Measurements from ENCODE around the gene ARID5A. TPM values are rescaled to one million over a fixed set of nuclear protein-coding genes. Genes with fewer than 3 reads are reported as not detected.
A peak's percentile ranks its signal among the peaks of the same experiment; 100 is the strongest.

ARID5A gene
- total and polyA plus RNA-seq, 2 of the 13 experiments (the other 11 are each of a cell fraction or from before 2014, with no cell fraction given), result 6.0 to 9.5 TPM

DNA sequence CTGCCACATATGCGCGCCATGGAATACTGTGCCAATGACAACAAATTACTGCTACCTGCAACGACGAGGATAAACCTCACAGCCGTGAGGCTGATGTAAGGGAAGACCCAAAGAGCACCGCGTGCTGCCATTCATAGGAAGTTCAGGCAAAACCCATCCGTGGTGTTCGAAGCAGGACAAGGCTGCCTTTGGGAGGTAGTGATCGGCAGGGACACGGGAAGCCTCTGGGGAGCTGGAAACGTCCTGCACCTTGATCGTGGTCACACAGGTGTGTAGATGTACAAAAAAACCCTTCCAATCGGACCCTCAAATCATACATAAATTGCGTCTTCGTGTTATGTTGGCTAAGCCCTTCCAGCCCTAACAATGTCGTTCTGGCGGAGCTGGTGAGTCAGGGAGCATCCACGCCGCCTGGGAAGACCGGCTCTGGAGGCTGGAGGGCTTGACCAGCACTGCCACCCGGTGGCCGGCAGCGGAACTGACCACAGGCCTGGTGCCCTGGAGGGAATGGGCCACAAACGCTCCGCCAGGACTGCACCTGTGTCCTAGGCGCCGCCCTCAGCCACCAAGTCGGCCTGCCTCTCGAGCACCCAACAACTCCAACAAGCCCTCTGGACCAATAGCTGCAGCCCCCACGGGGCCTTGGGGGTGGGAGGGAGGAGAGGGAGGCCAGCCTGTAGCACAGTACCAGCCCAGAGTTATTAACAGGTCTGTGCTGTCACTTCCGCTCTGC is 27.3 kb upstream of the ARID5A start (continued):
- TF ChIP-seq, protein P1, sequence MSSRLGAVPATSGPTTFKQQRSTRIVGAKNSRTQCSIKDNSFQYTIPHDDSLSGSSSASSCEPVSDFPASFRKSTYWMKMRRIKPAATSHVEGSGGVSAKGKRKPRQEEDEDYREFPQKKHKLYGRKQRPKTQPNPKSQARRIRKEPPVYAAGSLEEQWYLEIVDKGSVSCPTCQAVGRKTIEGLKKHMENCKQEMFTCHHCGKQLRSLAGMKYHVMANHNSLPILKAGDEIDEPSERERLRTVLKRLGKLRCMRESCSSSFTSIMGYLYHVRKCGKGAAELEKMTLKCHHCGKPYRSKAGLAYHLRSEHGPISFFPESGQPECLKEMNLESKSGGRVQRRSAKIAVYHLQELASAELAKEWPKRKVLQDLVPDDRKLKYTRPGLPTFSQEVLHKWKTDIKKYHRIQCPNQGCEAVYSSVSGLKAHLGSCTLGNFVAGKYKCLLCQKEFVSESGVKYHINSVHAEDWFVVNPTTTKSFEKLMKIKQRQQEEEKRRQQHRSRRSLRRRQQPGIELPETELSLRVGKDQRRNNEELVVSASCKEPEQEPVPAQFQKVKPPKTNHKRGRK (CRISPR knock-in tag; IDR thresholded peaks at IDR 0.05), result no peak
- TF ChIP-seq CCAR2 (optimal IDR thresholded peaks at IDR 0.05; ENCODE audit: low read depth, low read length) (no peak), ARHGAP35 (CRISPR knock-in tag; IDR thresholded peaks at IDR 0.05; ENCODE audit: borderline replicate concordance) (no peak; the same call in 1 of the 2 replicates), ADNP (CRISPR knock-in tag; IDR thresholded peaks at IDR 0.05) (no peak), ZNF552 (CRISPR knock-in tag; IDR thresholded peaks at IDR 0.05; ENCODE audit: borderline replicate concordance) (no peak), ZNF24 (IDR thresholded peaks at IDR 0.05) (no peak), ZNF441 (CRISPR knock-in tag; IDR thresholded peaks at IDR 0.05; ENCODE audit: borderline replicate concordance) (no peak), SMAD1 (CRISPR knock-in tag; IDR thresholded peaks at IDR 0.05; ENCODE audit: borderline replicate concordance, low read depth) (peak; percentile 85; the same call in 1 of the 2 replicates), CHD2 (IDR thresholded peaks at IDR 0.05; ENCODE audit: low read depth, low read length) (no peak), ISL2 (CRISPR knock-in tag; IDR thresholded peaks at IDR 0.05) (no peak), ZSCAN25 (CRISPR knock-in tag; IDR thresholded peaks at IDR 0.05) (no peak), NONO (IDR thresholded peaks at IDR 0.05) (no peak), NONO (CRISPR knock-in tag; conservative IDR thresholded peaks at IDR 0.05) (peak; percentile 74)
- TF ChIP-seq, protein P2, sequence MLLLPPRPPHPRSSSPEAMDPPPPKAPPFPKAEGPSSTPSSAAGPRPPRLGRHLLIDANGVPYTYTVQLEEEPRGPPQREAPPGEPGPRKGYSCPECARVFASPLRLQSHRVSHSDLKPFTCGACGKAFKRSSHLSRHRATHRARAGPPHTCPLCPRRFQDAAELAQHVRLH (CRISPR knock-in tag; IDR thresholded peaks at IDR 0.05; ENCODE audit: borderline replicate concordance, low read depth), result peak; percentile 93; the same call in 1 of the 2 replicates
- TF ChIP-seq, protein P3, sequence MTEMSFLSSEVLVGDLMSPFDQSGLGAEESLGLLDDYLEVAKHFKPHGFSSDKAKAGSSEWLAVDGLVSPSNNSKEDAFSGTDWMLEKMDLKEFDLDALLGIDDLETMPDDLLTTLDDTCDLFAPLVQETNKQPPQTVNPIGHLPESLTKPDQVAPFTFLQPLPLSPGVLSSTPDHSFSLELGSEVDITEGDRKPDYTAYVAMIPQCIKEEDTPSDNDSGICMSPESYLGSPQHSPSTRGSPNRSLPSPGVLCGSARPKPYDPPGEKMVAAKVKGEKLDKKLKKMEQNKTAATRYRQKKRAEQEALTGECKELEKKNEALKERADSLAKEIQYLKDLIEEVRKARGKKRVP (CRISPR knock-in tag; IDR thresholded peaks at IDR 0.05), result no peak
- TF ChIP-seq, protein P4, sequence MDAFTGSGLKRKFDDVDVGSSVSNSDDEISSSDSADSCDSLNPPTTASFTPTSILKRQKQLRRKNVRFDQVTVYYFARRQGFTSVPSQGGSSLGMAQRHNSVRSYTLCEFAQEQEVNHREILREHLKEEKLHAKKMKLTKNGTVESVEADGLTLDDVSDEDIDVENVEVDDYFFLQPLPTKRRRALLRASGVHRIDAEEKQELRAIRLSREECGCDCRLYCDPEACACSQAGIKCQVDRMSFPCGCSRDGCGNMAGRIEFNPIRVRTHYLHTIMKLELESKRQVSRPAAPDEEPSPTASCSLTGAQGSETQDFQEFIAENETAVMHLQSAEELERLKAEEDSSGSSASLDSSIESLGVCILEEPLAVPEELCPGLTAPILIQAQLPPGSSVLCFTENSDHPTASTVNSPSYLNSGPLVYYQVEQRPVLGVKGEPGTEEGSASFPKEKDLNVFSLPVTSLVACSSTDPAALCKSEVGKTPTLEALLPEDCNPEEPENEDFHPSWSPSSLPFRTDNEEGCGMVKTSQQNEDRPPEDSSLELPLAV (CRISPR knock-in tag; conservative IDR thresholded peaks at IDR 0.05; ENCODE audit: low read depth), result no peak
- TF ChIP-seq, protein P5, sequence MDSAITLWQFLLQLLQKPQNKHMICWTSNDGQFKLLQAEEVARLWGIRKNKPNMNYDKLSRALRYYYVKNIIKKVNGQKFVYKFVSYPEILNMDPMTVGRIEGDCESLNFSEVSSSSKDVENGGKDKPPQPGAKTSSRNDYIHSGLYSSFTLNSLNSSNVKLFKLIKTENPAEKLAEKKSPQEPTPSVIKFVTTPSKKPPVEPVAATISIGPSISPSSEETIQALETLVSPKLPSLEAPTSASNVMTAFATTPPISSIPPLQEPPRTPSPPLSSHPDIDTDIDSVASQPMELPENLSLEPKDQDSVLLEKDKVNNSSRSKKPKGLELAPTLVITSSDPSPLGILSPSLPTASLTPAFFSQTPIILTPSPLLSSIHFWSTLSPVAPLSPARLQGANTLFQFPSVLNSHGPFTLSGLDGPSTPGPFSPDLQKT (CRISPR knock-in tag; IDR thresholded peaks at IDR 0.05; ENCODE audit: borderline replicate concordance), result no peak
- TF ChIP-seq, protein P6, sequence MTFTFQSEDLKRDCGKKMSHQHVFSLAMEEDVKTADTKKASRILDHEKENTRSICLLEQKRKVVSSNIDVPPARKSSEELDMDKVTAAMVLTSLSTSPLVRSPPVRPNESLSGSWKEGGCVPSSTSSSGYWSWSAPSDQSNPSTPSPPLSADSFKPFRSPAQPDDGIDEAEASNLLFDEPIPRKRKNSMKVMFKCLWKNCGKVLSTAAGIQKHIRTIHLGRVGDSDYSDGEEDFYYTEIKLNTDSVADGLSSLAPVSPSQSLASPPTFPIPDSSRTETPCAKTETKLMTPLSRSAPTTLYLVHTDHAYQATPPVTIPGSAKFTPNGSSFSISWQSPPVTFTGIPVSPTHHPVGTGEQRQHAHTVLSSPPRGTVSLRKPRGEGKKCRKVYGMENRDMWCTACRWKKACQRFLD (CRISPR knock-in tag; IDR thresholded peaks at IDR 0.05; ENCODE audit: borderline replicate concordance), result no peak
- TF ChIP-seq, protein P7, sequence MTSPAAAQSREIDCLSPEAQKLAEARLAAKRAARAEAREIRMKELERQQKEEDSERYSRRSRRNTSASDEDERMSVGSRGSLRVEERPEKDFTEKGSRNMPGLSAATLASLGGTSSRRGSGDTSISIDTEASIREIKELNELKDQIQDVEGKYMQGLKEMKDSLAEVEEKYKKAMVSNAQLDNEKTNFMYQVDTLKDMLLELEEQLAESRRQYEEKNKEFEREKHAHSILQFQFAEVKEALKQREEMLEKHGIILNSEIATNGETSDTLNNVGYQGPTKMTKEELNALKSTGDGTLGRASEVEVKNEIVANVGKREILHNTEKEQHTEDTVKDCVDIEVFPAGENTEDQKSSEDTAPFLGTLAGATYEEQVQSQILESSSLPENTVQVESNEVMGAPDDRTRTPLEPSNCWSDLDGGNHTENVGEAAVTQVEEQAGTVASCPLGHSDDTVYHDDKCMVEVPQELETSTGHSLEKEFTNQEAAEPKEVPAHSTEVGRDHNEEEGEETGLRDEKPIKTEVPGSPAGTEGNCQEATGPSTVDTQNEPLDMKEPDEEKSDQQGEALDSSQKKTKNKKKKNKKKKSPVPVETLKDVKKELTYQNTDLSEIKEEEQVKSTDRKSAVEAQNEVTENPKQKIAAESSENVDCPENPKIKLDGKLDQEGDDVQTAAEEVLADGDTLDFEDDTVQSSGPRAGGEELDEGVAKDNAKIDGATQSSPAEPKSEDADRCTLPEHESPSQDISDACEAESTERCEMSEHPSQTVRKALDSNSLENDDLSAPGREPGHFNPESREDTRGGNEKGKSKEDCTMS (CRISPR knock-in tag; conservative IDR thresholded peaks at IDR 0.05), result no peak
